Coronary artery (tissue), 2 donors: ENCODE measurements around the gene OAS3.
"Not testable (repeated sequence)": the region's sequence is repeated elsewhere in the genome, so short reads cannot be mapped to it uniquely, and the experiment has no call there.

Source experiments
- DNase-seq: peaks from one replicate; pipeline ENCODE4 v3.0.0-alpha.2; 2017; ENCODE audit warnings: low spot score
- H3K27ac ChIP-seq, 2 donors: fragments of 200-600 bp; sonication (generic); one replicate each; pipeline ENCODE4 v1.5.1; 2016 to 2019
- H3K4me3 ChIP-seq: fragments of 200-600 bp; sonication (generic); 2 replicates; pipeline ENCODE4 v1.5.1; 2016; ENCODE audit warnings: mild to moderate bottlenecking, moderate library complexity
- TF ChIP-seq, protein P1 (sequence below): fragments of 200-600 bp; sonication (generic); IDR thresholded peaks from one replicate; pipeline ENCODE4 v1.5.1; 2019; ENCODE audit warnings: antibody characterized with exemption

The OAS3 gene

DNA sequence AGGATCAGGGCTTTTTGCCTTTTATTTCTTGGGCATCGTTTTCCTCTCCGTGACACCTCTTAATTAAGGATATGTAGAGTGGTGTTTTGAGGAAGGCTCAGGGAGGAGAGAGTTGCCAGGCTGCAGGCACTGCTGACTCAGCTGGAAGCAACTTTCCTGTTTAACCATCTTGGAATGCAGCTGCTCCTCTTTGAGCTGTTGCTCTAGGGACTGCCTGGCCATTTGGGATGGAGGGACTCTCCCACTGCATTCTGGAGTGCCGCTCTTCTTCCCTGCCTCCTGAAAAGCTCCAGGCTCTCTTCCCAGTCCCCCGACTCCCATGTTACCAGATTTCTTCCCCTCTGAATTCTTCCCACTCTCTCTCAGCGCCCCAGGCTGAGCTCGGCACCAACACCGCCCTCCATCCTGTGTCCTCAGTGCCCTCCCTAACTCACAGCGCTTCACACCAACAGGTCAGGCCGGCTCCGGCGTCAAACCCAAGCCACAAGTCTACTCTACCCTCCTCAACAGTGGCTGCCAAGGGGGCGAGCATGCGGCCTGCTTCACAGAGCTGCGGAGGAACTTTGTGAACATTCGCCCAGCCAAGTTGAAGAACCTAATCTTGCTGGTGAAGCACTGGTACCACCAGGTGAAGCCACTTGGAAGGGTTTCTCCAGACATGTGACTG lies 5.9 kb downstream of the OAS3 start:
- H3K27ac ChIP-seq = no peak overlapping the region
- TF ChIP-seq, protein P1, sequence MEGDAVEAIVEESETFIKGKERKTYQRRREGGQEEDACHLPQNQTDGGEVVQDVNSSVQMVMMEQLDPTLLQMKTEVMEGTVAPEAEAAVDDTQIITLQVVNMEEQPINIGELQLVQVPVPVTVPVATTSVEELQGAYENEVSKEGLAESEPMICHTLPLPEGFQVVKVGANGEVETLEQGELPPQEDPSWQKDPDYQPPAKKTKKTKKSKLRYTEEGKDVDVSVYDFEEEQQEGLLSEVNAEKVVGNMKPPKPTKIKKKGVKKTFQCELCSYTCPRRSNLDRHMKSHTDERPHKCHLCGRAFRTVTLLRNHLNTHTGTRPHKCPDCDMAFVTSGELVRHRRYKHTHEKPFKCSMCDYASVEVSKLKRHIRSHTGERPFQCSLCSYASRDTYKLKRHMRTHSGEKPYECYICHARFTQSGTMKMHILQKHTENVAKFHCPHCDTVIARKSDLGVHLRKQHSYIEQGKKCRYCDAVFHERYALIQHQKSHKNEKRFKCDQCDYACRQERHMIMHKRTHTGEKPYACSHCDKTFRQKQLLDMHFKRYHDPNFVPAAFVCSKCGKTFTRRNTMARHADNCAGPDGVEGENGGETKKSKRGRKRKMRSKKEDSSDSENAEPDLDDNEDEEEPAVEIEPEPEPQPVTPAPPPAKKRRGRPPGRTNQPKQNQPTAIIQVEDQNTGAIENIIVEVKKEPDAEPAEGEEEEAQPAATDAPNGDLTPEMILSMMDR = no peak
- no peak overlapping the region for H3K4me3 ChIP-seq
- no peak for DNase-seq

DNA sequence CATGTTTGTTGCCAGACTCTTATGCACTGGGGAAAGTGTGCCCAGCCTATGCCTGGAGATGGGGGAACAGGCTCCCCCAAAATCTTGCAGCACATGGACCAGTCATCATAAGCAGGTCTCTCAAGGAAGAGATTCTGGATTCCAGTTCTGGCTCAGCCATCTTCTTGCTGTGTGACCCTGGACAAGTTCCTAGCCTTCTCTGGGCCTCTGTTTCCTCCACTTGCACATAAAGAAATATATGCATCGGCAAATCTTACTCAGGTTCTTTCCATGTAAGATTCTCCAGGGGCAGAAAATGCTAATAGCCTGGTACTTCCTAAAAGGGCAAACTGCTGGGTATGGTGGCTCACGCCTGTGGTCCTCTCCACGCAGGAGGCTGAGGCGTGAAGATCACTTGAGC lies 7.2 kb downstream of the OAS3 start:
- Histone ChIP-seq H3K27ac (no peak overlapping the region), H3K4me3 (no peak overlapping the region)
- no peak for DNase-seq
- TF ChIP-seq, protein P1 = no peak

DNA sequence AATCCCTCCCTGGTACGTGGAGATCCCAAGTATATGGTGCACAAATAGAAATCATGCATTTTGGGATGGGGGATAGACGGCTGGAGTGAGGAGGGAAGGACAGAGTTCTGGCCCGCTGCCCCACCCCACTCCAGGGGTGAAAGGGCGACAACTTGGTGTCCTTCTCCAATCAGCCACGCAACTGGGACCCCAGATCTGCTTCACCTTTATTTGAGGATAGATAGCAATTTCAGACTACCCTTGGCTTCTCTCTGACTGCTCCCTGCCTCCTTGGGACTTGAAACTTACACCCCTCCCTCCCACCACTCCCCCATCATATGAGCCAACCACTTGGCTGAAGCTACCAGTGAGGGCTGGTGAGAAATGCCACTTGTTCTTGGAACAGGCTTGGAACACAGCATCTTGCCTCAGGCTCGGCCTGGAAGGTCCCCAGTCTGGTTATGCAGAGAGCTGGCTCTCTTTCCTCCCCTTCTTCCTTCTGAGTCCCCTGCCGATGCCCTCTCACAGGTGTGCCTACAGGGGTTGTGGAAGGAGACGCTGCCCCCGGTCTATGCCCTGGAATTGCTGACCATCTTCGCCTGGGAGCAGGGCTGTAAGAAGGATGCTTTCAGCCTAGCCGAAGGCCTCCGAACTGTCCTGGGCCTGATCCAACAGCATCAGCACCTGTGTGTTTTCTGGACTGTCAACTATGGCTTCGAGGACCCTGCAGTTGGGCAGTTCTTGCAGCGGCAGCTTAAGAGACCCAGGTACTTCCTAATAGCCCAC lies 8.1 kb downstream of the OAS3 start:
- no peak overlapping the region for H3K4me3 ChIP-seq
- TF ChIP-seq, protein P1 = no peak
- DNase-seq = no peak

DNA sequence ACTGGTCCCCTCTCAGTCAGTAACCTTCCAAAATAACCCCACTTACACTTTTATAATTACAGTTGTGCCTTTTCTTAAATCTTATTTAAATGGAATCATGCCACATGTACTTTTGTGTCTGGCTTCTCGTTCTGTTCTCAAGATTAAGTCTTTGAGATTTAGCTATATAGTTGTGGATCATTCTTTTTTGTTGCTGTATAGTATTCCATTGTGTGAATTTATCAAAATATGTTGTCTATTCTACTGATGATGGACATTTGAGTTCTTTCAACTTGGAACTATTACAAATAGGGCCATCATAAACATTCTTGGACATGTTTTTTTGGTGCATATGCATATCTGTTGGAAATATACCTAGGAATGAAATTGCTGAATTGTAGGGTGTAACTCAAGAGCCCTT lies 9.0 kb downstream of the OAS3 start:
- Histone ChIP-seq H3K27ac (no peak overlapping the region), H3K4me3 (no peak overlapping the region)
- TF ChIP-seq, protein P1 = no peak
- DNase-seq = no peak

More for the DNA sequence above, 8.1 kb downstream of the OAS3 start:
- no peak overlapping the region for H3K27ac ChIP-seq

DNA sequence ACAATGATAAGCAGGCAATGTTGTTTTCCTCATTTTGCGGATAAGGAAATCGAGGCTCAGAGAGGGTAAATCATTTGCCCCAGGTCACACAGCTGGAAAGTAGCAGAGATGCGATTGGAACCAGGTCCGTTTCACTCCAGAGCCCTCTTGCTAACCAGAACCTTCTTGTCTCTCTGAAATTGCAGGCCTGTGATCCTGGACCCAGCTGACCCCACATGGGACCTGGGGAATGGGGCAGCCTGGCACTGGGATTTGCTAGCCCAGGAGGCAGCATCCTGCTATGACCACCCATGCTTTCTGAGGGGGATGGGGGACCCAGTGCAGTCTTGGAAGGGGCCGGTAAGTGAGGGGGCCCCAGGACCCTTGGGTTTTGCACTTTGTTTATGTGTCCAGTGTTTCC lies 9.5 kb downstream of the OAS3 start:
- Histone ChIP-seq H3K4me3 (no peak overlapping the region), H3K27ac (no peak overlapping the region)
- no peak for DNase-seq
- TF ChIP-seq, protein P1 = no peak

DNA sequence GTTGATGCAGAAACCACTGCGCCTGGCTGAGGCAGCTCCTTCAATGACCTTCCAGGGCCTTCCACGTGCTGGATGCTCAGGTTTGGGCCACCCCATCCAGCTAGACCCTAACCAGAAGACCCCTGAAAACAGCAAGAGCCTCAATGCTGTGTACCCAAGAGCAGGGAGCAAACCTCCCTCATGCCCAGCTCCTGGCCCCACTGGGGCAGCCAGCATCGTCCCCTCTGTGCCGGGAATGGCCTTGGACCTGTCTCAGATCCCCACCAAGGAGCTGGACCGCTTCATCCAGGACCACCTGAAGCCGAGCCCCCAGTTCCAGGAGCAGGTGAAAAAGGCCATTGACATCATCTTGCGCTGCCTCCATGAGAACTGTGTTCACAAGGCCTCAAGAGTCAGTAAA lies 10.5 kb downstream of the OAS3 start:
- TF ChIP-seq, protein P1 = no peak
- no peak overlapping the region for H3K27ac ChIP-seq
- no peak for DNase-seq
- no peak overlapping the region for H3K4me3 ChIP-seq

DNA sequence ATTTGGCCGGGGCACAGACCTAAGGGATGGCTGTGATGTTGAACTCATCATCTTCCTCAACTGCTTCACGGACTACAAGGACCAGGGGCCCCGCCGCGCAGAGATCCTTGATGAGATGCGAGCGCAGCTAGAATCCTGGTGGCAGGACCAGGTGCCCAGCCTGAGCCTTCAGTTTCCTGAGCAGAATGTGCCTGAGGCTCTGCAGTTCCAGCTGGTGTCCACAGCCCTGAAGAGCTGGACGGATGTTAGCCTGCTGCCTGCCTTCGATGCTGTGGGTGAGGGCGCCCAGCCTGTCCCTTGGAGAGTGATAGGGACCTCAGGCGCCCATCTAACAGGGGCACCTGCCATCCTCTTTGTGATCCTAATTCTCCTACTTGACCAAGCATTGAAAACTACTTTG lies 12.4 kb downstream of the OAS3 start:
- H3K4me3 ChIP-seq = no peak overlapping the region
- TF ChIP-seq, protein P1 = no peak
- H3K27ac ChIP-seq = no peak overlapping the region
- DNase-seq = no peak

DNA sequence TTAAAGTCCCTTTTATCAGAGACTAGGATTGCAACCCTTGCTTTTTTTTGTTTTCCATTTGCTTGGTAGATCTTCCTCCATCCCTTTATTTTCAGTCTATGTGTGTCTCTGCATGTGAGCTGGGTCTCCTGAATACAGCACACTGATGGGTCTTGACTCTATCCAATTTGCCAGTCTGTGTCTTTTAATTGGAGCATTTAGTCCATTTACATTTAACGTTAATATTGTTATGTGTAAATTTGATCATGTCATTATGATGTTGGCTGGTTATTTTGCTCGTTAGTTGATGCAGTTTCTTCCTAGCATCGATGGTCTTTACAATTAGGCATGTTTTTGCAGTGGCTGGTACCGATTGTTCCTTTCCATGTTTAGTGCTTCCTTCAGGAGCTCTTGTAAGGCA lies 18.9 kb downstream of the OAS3 start:
- not testable (repeated sequence) for H3K4me3 ChIP-seq, H3K27ac ChIP-seq, DNase-seq
